Measurements from ENCODE around the gene ABCF2. TPM values are rescaled to one million over a fixed set of nuclear protein-coding genes. Genes with fewer than 3 reads are reported as not detected.
A peak's percentile ranks its signal among the peaks of the same experiment; 100 is the strongest.

Gene ABCF2
- total RNA-seq, 1 experiment from 2014 or later, result 63.7 TPM

DNA sequence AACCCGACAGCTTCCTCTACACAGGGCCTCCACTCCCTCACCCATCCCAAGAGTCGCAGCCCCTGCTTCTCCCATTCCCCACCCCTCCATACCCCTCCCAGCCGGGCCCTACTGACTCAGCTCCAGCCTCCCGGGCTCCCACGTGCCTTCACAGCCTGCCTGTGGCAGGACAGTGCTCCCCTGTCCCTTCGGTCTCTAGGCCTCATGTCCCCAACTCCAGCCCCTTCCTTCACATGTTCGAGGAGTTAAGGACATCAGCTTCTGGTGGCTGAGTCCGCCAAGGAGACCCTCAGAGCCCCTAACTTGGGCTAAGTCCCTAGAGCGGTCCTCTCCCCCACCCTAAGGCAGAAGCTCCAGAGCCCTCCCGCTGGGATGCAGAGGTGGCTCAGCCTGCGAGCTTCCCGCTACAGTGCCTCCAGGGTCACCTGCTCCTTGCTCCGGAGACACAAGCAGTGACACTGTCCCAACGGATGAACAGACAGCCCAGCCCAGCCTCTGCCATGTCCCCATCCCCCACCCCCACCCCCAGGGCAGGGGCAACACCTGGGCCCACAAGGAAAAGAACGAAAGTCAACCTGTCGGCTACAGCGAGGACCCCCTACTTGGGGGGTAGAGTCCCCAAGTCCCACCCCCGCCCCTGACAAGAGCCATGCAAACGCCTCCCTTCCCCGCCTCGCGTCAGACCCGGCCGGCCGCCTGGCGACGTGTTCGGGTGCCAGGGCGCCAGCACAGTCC is 20.8 kb upstream of the ABCF2 start:
- Histone ChIP-seq H3K4me3 (replicated peaks in 1 of 2; ENCODE audit: low read depth in 1 of 2, low read length in 2 of 2) (peak overlapping the region; percentile 58 to 70), H3K4me1 (ENCODE audit: control insufficient read depth in 1 of 2, insufficient read depth in 2 of 2, low read length in 2 of 2) (peaks cover 40 to 69% of the 10 kb centered on the region in 2 experiments)
- RAD21 ChIA-PET (ENCODE audit: low non-redundant PET in 1 of 2, low total read pairs in 2 of 2, uncharacterized antibody in 2 of 2, unreplicated experiment in 2 of 2), result no interaction called here

More for the DNA sequence above, 20.8 kb upstream of the ABCF2 start:
- peak overlapping the region; percentile 23 for H2AFZ ChIP-seq (ENCODE audit: low read depth, low read length, poor library complexity, severe bottlenecking)
- no peaks in the 10 kb centered on the region for H3K36me3 ChIP-seq (ENCODE audit: control insufficient read depth in 1 of 2, insufficient read depth in 2 of 2, low read length in 2 of 2)
- H4K20me1 ChIP-seq (ENCODE audit: insufficient read depth), result no peaks in the 10 kb centered on the region
- BruUV-seq (replicated peaks), result no TSS peak
- H3K9me2 ChIP-seq (ENCODE audit: insufficient read depth), result no peaks in the 10 kb centered on the region
- peak overlapping the region; percentile 79; the same call in 1 of the 2 replicates for H3K27ac ChIP-seq (ENCODE audit: low read depth, low read length)
- ChIA-PET POLR2A (no interaction called here), CTCF (interaction anchor here (1.4 kb wide), 1 partner anchor 21 kb away, joined by 3 read pairs; the partner anchor contains the start of gene ABCF2)
- peak overlapping the region; percentile 69 for H3K9ac ChIP-seq (ENCODE audit: low read length)
- H3K9me3 ChIP-seq (ENCODE audit: control insufficient read depth in 1 of 2, insufficient read depth in 1 of 2, low read depth in 1 of 2, low read length in 2 of 2), result no peaks in the 10 kb centered on the region
- intact Hi-C loops (cut with micrococcal nuclease), result loop anchor here (10.0 kb wide), 1 partner anchor 123 kb away; no protein-coding TSS in a partner anchor
- peak overlapping the region; percentile 87 for H3K4me2 ChIP-seq (ENCODE audit: low read length)
- DNase-seq (ENCODE audit: low read depth, low spot score) (no peak), ATAC-seq (peak; percentile 15; the same call in 1 of the 2 replicates)
- H3K27me3 ChIP-seq (ENCODE audit: insufficient read depth, low read length), result no peaks in the 10 kb centered on the region
- H3K79me2 ChIP-seq (ENCODE audit: insufficient read depth, low read length), result no peaks in the 10 kb centered on the region
- TF ChIP-seq, protein P1, sequence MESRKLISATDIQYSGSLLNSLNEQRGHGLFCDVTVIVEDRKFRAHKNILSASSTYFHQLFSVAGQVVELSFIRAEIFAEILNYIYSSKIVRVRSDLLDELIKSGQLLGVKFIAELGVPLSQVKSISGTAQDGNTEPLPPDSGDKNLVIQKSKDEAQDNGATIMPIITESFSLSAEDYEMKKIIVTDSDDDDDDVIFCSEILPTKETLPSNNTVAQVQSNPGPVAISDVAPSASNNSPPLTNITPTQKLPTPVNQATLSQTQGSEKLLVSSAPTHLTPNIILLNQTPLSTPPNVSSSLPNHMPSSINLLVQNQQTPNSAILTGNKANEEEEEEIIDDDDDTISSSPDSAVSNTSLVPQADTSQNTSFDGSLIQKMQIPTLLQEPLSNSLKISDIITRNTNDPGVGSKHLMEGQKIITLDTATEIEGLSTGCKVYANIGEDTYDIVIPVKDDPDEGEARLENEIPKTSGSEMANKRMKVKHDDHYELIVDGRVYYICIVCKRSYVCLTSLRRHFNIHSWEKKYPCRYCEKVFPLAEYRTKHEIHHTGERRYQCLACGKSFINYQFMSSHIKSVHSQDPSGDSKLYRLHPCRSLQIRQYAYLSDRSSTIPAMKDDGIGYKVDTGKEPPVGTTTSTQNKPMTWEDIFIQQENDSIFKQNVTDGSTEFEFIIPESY (IDR thresholded peaks at IDR 0.05; ENCODE audit: extremely low read depth, insufficient replicate concordance, low read length), result no peak
- TF ChIP-seq TCF7L2 (IDR thresholded peaks at IDR 0.05; ENCODE audit: borderline replicate concordance, extremely low read depth, insufficient read depth, insufficient read length), result no peak
- no peak for TF ChIP-seq CEBPB (IDR thresholded peaks at IDR 0.05; ENCODE audit: low read depth)
- TF ChIP-seq, protein P2, sequence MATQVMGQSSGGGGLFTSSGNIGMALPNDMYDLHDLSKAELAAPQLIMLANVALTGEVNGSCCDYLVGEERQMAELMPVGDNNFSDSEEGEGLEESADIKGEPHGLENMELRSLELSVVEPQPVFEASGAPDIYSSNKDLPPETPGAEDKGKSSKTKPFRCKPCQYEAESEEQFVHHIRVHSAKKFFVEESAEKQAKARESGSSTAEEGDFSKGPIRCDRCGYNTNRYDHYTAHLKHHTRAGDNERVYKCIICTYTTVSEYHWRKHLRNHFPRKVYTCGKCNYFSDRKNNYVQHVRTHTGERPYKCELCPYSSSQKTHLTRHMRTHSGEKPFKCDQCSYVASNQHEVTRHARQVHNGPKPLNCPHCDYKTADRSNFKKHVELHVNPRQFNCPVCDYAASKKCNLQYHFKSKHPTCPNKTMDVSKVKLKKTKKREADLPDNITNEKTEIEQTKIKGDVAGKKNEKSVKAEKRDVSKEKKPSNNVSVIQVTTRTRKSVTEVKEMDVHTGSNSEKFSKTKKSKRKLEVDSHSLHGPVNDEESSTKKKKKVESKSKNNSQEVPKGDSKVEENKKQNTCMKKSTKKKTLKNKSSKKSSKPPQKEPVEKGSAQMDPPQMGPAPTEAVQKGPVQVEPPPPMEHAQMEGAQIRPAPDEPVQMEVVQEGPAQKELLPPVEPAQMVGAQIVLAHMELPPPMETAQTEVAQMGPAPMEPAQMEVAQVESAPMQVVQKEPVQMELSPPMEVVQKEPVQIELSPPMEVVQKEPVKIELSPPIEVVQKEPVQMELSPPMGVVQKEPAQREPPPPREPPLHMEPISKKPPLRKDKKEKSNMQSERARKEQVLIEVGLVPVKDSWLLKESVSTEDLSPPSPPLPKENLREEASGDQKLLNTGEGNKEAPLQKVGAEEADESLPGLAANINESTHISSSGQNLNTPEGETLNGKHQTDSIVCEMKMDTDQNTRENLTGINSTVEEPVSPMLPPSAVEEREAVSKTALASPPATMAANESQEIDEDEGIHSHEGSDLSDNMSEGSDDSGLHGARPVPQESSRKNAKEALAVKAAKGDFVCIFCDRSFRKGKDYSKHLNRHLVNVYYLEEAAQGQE (IDR thresholded peaks at IDR 0.05; ENCODE audit: low read depth), result no peak
- no peak for TF ChIP-seq EZH2phosphoT487 (IDR thresholded peaks at IDR 0.05; ENCODE audit: borderline replicate concordance)
- TF ChIP-seq, protein P3, sequence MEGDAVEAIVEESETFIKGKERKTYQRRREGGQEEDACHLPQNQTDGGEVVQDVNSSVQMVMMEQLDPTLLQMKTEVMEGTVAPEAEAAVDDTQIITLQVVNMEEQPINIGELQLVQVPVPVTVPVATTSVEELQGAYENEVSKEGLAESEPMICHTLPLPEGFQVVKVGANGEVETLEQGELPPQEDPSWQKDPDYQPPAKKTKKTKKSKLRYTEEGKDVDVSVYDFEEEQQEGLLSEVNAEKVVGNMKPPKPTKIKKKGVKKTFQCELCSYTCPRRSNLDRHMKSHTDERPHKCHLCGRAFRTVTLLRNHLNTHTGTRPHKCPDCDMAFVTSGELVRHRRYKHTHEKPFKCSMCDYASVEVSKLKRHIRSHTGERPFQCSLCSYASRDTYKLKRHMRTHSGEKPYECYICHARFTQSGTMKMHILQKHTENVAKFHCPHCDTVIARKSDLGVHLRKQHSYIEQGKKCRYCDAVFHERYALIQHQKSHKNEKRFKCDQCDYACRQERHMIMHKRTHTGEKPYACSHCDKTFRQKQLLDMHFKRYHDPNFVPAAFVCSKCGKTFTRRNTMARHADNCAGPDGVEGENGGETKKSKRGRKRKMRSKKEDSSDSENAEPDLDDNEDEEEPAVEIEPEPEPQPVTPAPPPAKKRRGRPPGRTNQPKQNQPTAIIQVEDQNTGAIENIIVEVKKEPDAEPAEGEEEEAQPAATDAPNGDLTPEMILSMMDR (IDR thresholded peaks at IDR 0.05 in 2 of 3, conservative IDR thresholded peaks at IDR 0.05 in 1 of 3; ENCODE audit: borderline replicate concordance in 1 of 3, insufficient read depth in 1 of 3, low read depth in 2 of 3, low read length in 2 of 3), result no peak
- no peak for TF ChIP-seq YY1 (IDR thresholded peaks at IDR 0.05; ENCODE audit: extremely low read depth, insufficient replicate concordance, low read depth, low read length)
- no peak for TF ChIP-seq ZNF274 (IDR thresholded peaks at IDR 0.05; ENCODE audit: low read depth, low read length)
- no peak for TF ChIP-seq POLR2A (IDR thresholded peaks at IDR 0.05; ENCODE audit: borderline replicate concordance, extremely low read depth, insufficient read depth, insufficient read length)
- TF ChIP-seq FOSL1 (IDR thresholded peaks at IDR 0.05; ENCODE audit: low read depth), result no peak
- TF ChIP-seq ELF1 (IDR thresholded peaks at IDR 0.05; ENCODE audit: borderline replicate concordance, low read depth), result no peak
- no peak for TF ChIP-seq CBX3 (IDR thresholded peaks at IDR 0.05; ENCODE audit: low read depth)
- no peak for TF ChIP-seq JUND (IDR thresholded peaks at IDR 0.05)
